Stimulated activated naive CD8-positive, alpha-beta T cell treated with anti-CD3 and anti-CD28 coated beads, Interleukin-15, Interleukin-2, amounts not matched to agents 100 U/mL and 50 U/mL, for 24 hours (primary cell): Measurements from ENCODE around the gene CRACDL.

ENCODE experiments used
- ATAC-seq: fragments of 150-1000 bp; cut with Tn5 transposase; one replicate; pipeline ENCODE4 v1.10.0; 2021
- DNase-seq: peaks from one replicate; pipeline ENCODE4 v3.0.0; 2021

CRACDL gene

GRCh38 chr2:98823196-98824170, 112.5 kb downstream of the CRACDL start:
- ATAC-seq (no peak), DNase-seq (no peak)

GRCh38 chr2:98822301-98823164, 113.5 kb downstream of the CRACDL start:
- ATAC-seq (peak; percentile 76), DNase-seq (peak; percentile 75)

- no peak for ATAC-seq
These were observed 114.3 kb downstream of the CRACDL start for GRCh38 chr2:98821629-98822135.

GRCh38 chr2:98819231-98819766, 116.7 kb downstream of the CRACDL start:
- ATAC-seq (no peak), DNase-seq (no peak)

More at GRCh38 chr2:98821629-98822135, 114.3 kb downstream of the CRACDL start:
- no peak for DNase-seq

- DNase-seq, result no peak
- ATAC-seq, result no peak
These were observed 117.9 kb downstream of the CRACDL start for GRCh38 chr2:98818164-98818563.

- DNase-seq (no peak), ATAC-seq (no peak)
These were observed 119.7 kb downstream of the CRACDL start for GRCh38 chr2:98816281-98816680.

- DNase-seq (no peak), ATAC-seq (no peak)
These were observed 120.2 kb downstream of the CRACDL start for GRCh38 chr2:98815795-98816194.

- no peak for ATAC-seq
- DNase-seq, result no peak
These were observed 124.3 kb downstream of the CRACDL start for GRCh38 chr2:98811766-98812165.

GRCh38 chr2:98810588-98810928, 125.5 kb downstream of the CRACDL start:
- no peak for DNase-seq
- ATAC-seq, result no peak

GRCh38 chr2:98809878-98810587, 126.0 kb downstream of the CRACDL start:
- ATAC-seq (no peak), DNase-seq (no peak)

- no peak for ATAC-seq
- DNase-seq, result no peak
These were observed 126.9 kb downstream of the CRACDL start for GRCh38 chr2:98809116-98809515.

- no peak for DNase-seq
- ATAC-seq, result no peak
These were observed 127.5 kb downstream of the CRACDL start for GRCh38 chr2:98808546-98808945.

- ATAC-seq, result no peak
- DNase-seq, result no peak
These were observed 128.1 kb downstream of the CRACDL start for GRCh38 chr2:98807929-98808328.

GRCh38 chr2:98807221-98807620, 128.8 kb downstream of the CRACDL start:
- ATAC-seq (peak; percentile 93), DNase-seq (peak; percentile 17)

GRCh38 chr2:98806236-98806697, 129.8 kb downstream of the CRACDL start:
- DNase-seq, result no peak
- no peak for ATAC-seq

GRCh38 chr2:98805412-98806171, 130.4 kb downstream of the CRACDL start:
- ATAC-seq, result no peak
- DNase-seq, result no peak

- DNase-seq (no peak), ATAC-seq (no peak)
These were observed 131.3 kb downstream of the CRACDL start for GRCh38 chr2:98804736-98805135.

- DNase-seq, result no peak
- ATAC-seq, result no peak
These were observed 131.8 kb downstream of the CRACDL start for GRCh38 chr2:98804265-98804650.

- no peak for DNase-seq
- ATAC-seq, result no peak
These were observed 132.4 kb downstream of the CRACDL start for GRCh38 chr2:98803405-98804264.

GRCh38 chr2:98802344-98802743, 133.7 kb downstream of the CRACDL start:
- DNase-seq (no peak), ATAC-seq (no peak)
